IMR-90 (cell line): ENCODE measurements around the gene ADGRD1. TPM values are rescaled to one million over a fixed set of nuclear protein-coding genes. Genes with fewer than 3 reads are reported as not detected.

Experiments used
- ATAC-seq: fragments of 200-7000 bp; cut with Tn5 transposase; 2 replicates; pipeline ENCODE4 v1.9.1; 2020; ENCODE audit warnings: low read depth, mild to moderate bottlenecking, moderate library complexity
- BruUV-seq: library from RNA; stranded (reverse); fragments of 400-500 nt; replicated peaks from 2 replicates; lab custom pipeline; 2021; lab: Mats Ljungman, UMichigan
- CTCF ChIA-PET: fragments of 300-600 bp; formaldehyde crosslinking; extraction: SDS; loops from one replicate; lab custom pipeline; 2021; ENCODE audit warnings: antibody characterized with exemption; lab: Yijun Ruan, JAX
- POLR2A ChIA-PET: fragments of 300-600 bp; sonication (Branson Sonifier 250); formaldehyde crosslinking; loops from one replicate; lab custom pipeline; 2022; ENCODE audit warnings: antibody characterized with exemption; ENCODE audit not compliant: unreplicated experiment; lab: Charles Lee
- DNase-seq: peaks from one replicate; pipeline ENCODE4 v3.0.0; 2013
- H2AFZ ChIP-seq: replicated peaks from 2 replicates; pipeline ENCODE3; 2013; ENCODE audit warnings: low read length, mild to moderate bottlenecking; ENCODE audit not compliant: poor library complexity
- H2AK5ac ChIP-seq: 2 replicates; pipeline ENCODE4 v1.6.1; 2013; ENCODE audit warnings: low read depth, low read length, inconsistent platforms
- H2AK9ac ChIP-seq: replicated peaks from 2 replicates; pipeline ENCODE3; 2013; ENCODE audit warnings: mild to moderate bottlenecking, low read depth, low read length, moderate library complexity; ENCODE audit not compliant: poor library complexity
- H2BK120ac ChIP-seq: 2 replicates; pipeline ENCODE4 v1.6.1; 2013; ENCODE audit warnings: low read depth, low read length, inconsistent platforms
- H2BK15ac ChIP-seq: 3 replicates; pipeline ENCODE4 v1.6.1; 2013; ENCODE audit warnings: low read depth, low read length, inconsistent platforms
- H2BK20ac ChIP-seq: 2 replicates; pipeline ENCODE4 v1.6.1; 2013; ENCODE audit warnings: low read depth, mild to moderate bottlenecking, inconsistent platforms, low read length, moderate library complexity
- H2BK5ac ChIP-seq: 2 replicates; pipeline ENCODE4 v1.6.1; 2013; ENCODE audit warnings: mild to moderate bottlenecking, low read depth, low read length, inconsistent platforms; ENCODE audit not compliant: poor library complexity, severe bottlenecking
- H3K14ac ChIP-seq: replicated peaks from 2 replicates; pipeline ENCODE4 v1.6.1; 2013; ENCODE audit warnings: low read depth, low read length, inconsistent platforms
- H3K18ac ChIP-seq: 2 replicates; pipeline ENCODE4 v1.6.1; 2013; ENCODE audit warnings: low read depth, low read length, control low read depth
- H3K23ac ChIP-seq: 2 replicates; pipeline ENCODE4 v1.6.1; 2013; ENCODE audit warnings: low read depth, low read length, inconsistent platforms
- H3K27ac ChIP-seq: 2 replicates; pipeline ENCODE4 v1.5.1; 2013; ENCODE audit warnings: mild to moderate bottlenecking, control low read depth, low read length; ENCODE audit not compliant: insufficient read depth
- H3K27me3 ChIP-seq: 2 replicates; pipeline ENCODE4 v1.6.1; 2013; ENCODE audit warnings: low read length; ENCODE audit not compliant: control insufficient read depth, insufficient read depth
- H3K36me3 ChIP-seq: 2 replicates; pipeline ENCODE4 v1.6.1; 2013; ENCODE audit warnings: low read length, mixed read lengths; ENCODE audit not compliant: control insufficient read depth, insufficient read depth
- H3K4ac ChIP-seq: 2 replicates; pipeline ENCODE4 v1.6.1; 2013; ENCODE audit warnings: low read depth, low read length, inconsistent platforms
- H3K4me1 ChIP-seq: 2 replicates; pipeline ENCODE4 v1.6.1; 2013; ENCODE audit warnings: low read length, mixed read lengths; ENCODE audit not compliant: control insufficient read depth, insufficient read depth
- H3K4me2 ChIP-seq: 2 replicates; pipeline ENCODE4 v1.6.1; 2013; ENCODE audit warnings: low read depth, mild to moderate bottlenecking, control low read depth, low read length, moderate library complexity
- H3K4me3 ChIP-seq: 2 replicates; pipeline ENCODE4 v1.5.1; 2013; ENCODE audit warnings: low read depth, mild to moderate bottlenecking, control low read depth, low read length, moderate library complexity; ENCODE audit not compliant: insufficient read depth
- H3K56ac ChIP-seq: 2 replicates; pipeline ENCODE4 v1.6.1; 2013; ENCODE audit warnings: low read length, inconsistent platforms; ENCODE audit not compliant: insufficient read depth; ENCODE audit errors: extremely low read depth
- H3K79me1 ChIP-seq, 2 experiments: 2 replicates each; pipeline ENCODE4 v1.6.1; 2013; ENCODE audit warnings: low read length in 2 of 2, inconsistent platforms in 1 of 2, low read depth in 1 of 2
- H3K9ac ChIP-seq: 2 replicates; pipeline ENCODE4 v1.6.1; 2013; ENCODE audit warnings: low read depth, low read length, control low read depth
- H3K9me1 ChIP-seq: 2 replicates; pipeline ENCODE4 v1.6.1; 2013; ENCODE audit warnings: low read length, inconsistent platforms; ENCODE audit not compliant: insufficient read depth
- H3K9me3 ChIP-seq: 2 replicates; pipeline ENCODE4 v1.6.1; 2013; ENCODE audit warnings: low read length; ENCODE audit not compliant: control insufficient read depth, insufficient read depth
- H4K20me1 ChIP-seq: 2 replicates; pipeline ENCODE4 v1.6.1; 2013; ENCODE audit warnings: low read length, inconsistent platforms; ENCODE audit not compliant: insufficient read depth
- H4K5ac ChIP-seq: 2 replicates; pipeline ENCODE4 v1.6.1; 2013; ENCODE audit warnings: mild to moderate bottlenecking, low read depth, low read length, control low read depth
- H4K8ac ChIP-seq, 2 experiments: 2 replicates each; pipeline ENCODE4 v1.6.1; 2013; ENCODE audit warnings: low read depth in 2 of 2, low read length in 2 of 2, control low read depth in 1 of 2, inconsistent platforms in 1 of 2
- H4K91ac ChIP-seq: 2 replicates; pipeline ENCODE4 v1.6.1; 2013; ENCODE audit warnings: low read depth, low read length, inconsistent platforms; ENCODE audit not compliant: insufficient read depth
- MXI1 ChIP-seq: IDR thresholded peaks from 2 replicates; pipeline ENCODE4 v1.6.1; 2012; ENCODE audit warnings: low read depth, mild to moderate bottlenecking, low read length, moderate library complexity, borderline replicate concordance
- WGBS, 2 experiments: methylation state at CpG; one replicate each; pipeline versions ENCODE4 v1.1.5 to v1.1.7; 2013; ENCODE audit warnings: missing lambda C conversion rate in 2 of 2; ENCODE audit not compliant: insufficient read length in 1 of 2; ENCODE audit errors: extremely low coverage in 2 of 2; 5-methylcytosine and 5-hydroxymethylcytosine counted together
- dilution Hi-C: fragments of 300-500 bp; cut with HindIII; formaldehyde crosslinking; loops from one replicate; pipeline ENCODE4 v1.14.3; 2018; ENCODE audit warnings: low sequenced_read_pairs; ENCODE audit not compliant: unreplicated experiment
- in situ Hi-C: fragments of 300-500 bp; cut with MboI; formaldehyde crosslinking; loops from 3 replicates; pipeline ENCODE4 v1.14.3; 2019; ENCODE audit warnings: low sequenced_read_pairs, inconsistent platforms, mixed read lengths
- intact Hi-C: fragments of 100-400 bp; cut with micrococcal nuclease; formaldehyde crosslinking; loops from 2 replicates; pipeline ENCODE4 v1.10.0; 2022
- polyA plus RNA-seq, 3 experiments: library from polyadenylated mRNA; depleted of rRNA; stranded (reverse); fragments of >200 nt; gene quantifications; 2 replicates each; pipeline ENCODE4 v1.2.3, GENCODE V29; 2012; ENCODE audit warnings: low replicate concordance in 1 of 3
- total RNA-seq: library from RNA; depleted of rRNA; stranded (reverse); fragments of >200 nt; gene quantifications from 2 replicates; pipeline ENCODE4 v1.2.3, GENCODE V29; 2012

Gene ADGRD1
- total and polyA plus RNA-seq, 2 of the 4 experiments (the other 2 are of a cell fraction): not detected

DNA sequence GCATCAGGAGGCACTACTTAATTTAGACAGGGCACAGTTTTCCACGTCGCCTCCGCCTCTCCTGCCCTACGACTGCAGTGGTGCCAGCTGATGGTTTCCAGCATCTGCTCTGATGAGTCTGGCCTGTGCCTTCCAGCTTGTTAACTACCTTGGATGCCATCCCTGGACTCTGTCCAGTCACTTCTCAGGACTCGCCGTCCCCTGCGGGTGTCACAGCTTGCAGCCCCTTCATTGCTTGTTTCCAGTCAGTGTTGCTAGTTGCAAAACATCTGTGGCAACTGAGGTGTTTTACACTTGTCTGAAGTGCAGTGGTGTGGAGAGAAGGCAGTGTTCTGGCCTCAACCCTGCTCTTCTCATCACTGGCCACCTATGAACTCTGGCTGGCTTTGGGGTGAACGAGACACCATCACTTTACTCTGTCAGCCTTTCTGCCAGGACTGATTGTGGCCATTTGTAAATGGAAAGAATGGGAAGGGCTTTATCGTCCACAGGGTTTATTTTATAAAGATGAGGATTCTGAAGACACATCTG, 8.3 kb downstream of the ADGRD1 start:
- Histone ChIP-seq H3K23ac (no peak overlapping the region), H3K18ac (no peak overlapping the region), H3K9me1 (no peaks in the 10 kb centered on the region), H2BK5ac (no peak overlapping the region), H3K4me3 (no peak overlapping the region), H3K56ac (no peak overlapping the region), H2AFZ (no peak overlapping the region), H3K9me3 (peaks cover 13% of the 10 kb centered on the region), H2BK120ac (no peak overlapping the region), H4K91ac (no peak overlapping the region), H4K20me1 (no peaks in the 10 kb centered on the region), H2AK9ac (no peak overlapping the region), H4K8ac (no peak overlapping the region), H3K4me2 (no peak overlapping the region), H3K4ac (no peak overlapping the region), H2BK15ac (no peak overlapping the region), H3K27ac (no peak overlapping the region), H4K5ac (no peak overlapping the region), H3K27me3 (no peaks in the 10 kb centered on the region), H2AK5ac (no peak overlapping the region), H3K4me1 (no peaks in the 10 kb centered on the region), H3K79me1 (no peaks in the 10 kb centered on the region), H3K9ac (no peak overlapping the region), H3K14ac (no peak overlapping the region), H2BK20ac (no peak overlapping the region), H3K36me3 (no peaks in the 10 kb centered on the region)
- TF ChIP-seq MXI1: no peak
- intact Hi-C loops (no loop called here), in situ Hi-C loops (no loop called here), dilution Hi-C loops (no loop called here)
- ChIA-PET POLR2A (no interaction called here), CTCF (no interaction called here)
- DNase-seq: no peak
- WGBS, 2 experiments: 23% methylated on average over 4 of the region's 9 CpGs; no CpG with 5 or more reads in 1 of the 2 experiments
- ATAC-seq: no peak
- BruUV-seq: no TSS peak
